GM23338 (cell line): ENCODE data around the gene PLEKHA7. TPM values are rescaled to one million over a fixed set of nuclear protein-coding genes. Genes with fewer than 3 reads are reported as not detected.

ENCODE experiments used
- ATAC-seq: fragments of 200-7000 bp; cut with Tn5 transposase; 3 replicates; pipeline ENCODE4 v1.9.1; 2020
- DNase-seq: peaks from one replicate; pipeline ENCODE4 v3.0.0-alpha.2; 2015; ENCODE audit warnings: low spot score
- H2AFZ ChIP-seq: fragments of 200-600 bp; sonication (generic); 2 replicates; pipeline ENCODE4 v1.8.0; 2016; ENCODE audit warnings: antibody characterized with exemption, mild to moderate bottlenecking, moderate library complexity
- H3F3A ChIP-seq: fragments of 200-600 bp; sonication (generic); replicated peaks from 2 replicates; pipeline ENCODE4 v1.8.0; 2017; ENCODE audit warnings: antibody characterized with exemption, mixed run types, low read depth
- H3K27ac ChIP-seq: fragments of 200-600 bp; sonication (generic); 2 replicates; pipeline ENCODE4 v1.6.1; 2016; ENCODE audit warnings: low read depth
- H3K27me3 ChIP-seq: fragments of 200-600 bp; sonication (generic); 2 replicates; pipeline ENCODE4 v1.8.0; 2016; ENCODE audit warnings: mild to moderate bottlenecking, mixed run types, moderate library complexity; ENCODE audit not compliant: insufficient read depth
- H3K36me3 ChIP-seq: fragments of 200-600 bp; sonication (generic); 2 replicates; pipeline ENCODE4 v1.8.0; 2016; ENCODE audit warnings: mild to moderate bottlenecking; ENCODE audit not compliant: insufficient read depth
- H3K4me1 ChIP-seq: fragments of 200-600 bp; sonication (generic); 2 replicates; pipeline ENCODE4 v1.8.0; 2016; ENCODE audit warnings: mild to moderate bottlenecking, moderate library complexity; ENCODE audit not compliant: insufficient read depth
- H3K4me2 ChIP-seq: fragments of 200-600 bp; sonication (generic); 2 replicates; pipeline ENCODE4 v1.7.1; 2017; ENCODE audit warnings: mixed run types
- H3K4me3 ChIP-seq: fragments of 200-600 bp; sonication (generic); 2 replicates; pipeline ENCODE4 v1.6.1; 2016; ENCODE audit warnings: mixed run types
- H3K79me2 ChIP-seq: fragments of 200-600 bp; sonication (generic); replicated peaks from 2 replicates; pipeline ENCODE4 v1.8.0; 2017; ENCODE audit warnings: mild to moderate bottlenecking; ENCODE audit not compliant: insufficient read depth
- H3K9me2 ChIP-seq: fragments of 200-600 bp; sonication (generic); 2 replicates; pipeline ENCODE4 v1.8.0; 2017; ENCODE audit not compliant: insufficient read depth
- H4K20me1 ChIP-seq: fragments of 200-600 bp; sonication (generic); replicated peaks from 2 replicates; pipeline ENCODE4 v1.8.0; 2017; ENCODE audit warnings: mild to moderate bottlenecking; ENCODE audit not compliant: insufficient read depth
- H3K27ac Mint-ChIP-seq: 2 replicates; pipeline ENCODE4 v1.8.0; 2020; ENCODE audit warnings: inconsistent platforms, mild to moderate bottlenecking, moderate library complexity, mixed read lengths
- H3K27me3 Mint-ChIP-seq: 3 replicates; pipeline ENCODE4 v1.8.0; 2022; ENCODE audit warnings: low read depth, mild to moderate bottlenecking, moderate library complexity, mixed read lengths, inconsistent platforms; ENCODE audit not compliant: insufficient read depth, poor library complexity
- H3K36me3 Mint-ChIP-seq: 3 replicates; pipeline ENCODE4 v1.8.0; 2021; ENCODE audit warnings: low read depth, mild to moderate bottlenecking, inconsistent platforms, moderate library complexity, mixed read lengths
- H3K4me1 Mint-ChIP-seq: 3 replicates; pipeline ENCODE4 v1.8.0; 2020; ENCODE audit warnings: mild to moderate bottlenecking, inconsistent platforms, mixed read lengths
- H3K4me3 Mint-ChIP-seq: 3 replicates; pipeline ENCODE4 v1.8.0; 2021; ENCODE audit warnings: moderate library complexity, mild to moderate bottlenecking, inconsistent platforms, mixed read lengths
- H3K9me3 Mint-ChIP-seq: 3 replicates; pipeline ENCODE4 v1.8.0; 2020; ENCODE audit warnings: moderate library complexity, mild to moderate bottlenecking, inconsistent platforms, mixed read lengths
- CREB1 ChIP-seq: fragments of 250-450 bp; sonication (Bioruptor Pico); IDR thresholded peaks from 2 replicates; pipeline ENCODE4 v1.5.0; 2020; ENCODE audit warnings: low read depth, mild to moderate bottlenecking, moderate library complexity
- EZH2 ChIP-seq: fragments of 200-600 bp; sonication (generic); IDR thresholded peaks from one replicate; pipeline ENCODE4 v1.8.0; 2017; ENCODE audit warnings: antibody characterized with exemption, mild to moderate bottlenecking, low read depth; ENCODE audit not compliant: unreplicated experiment
- NANOG ChIP-seq: IDR thresholded peaks from 2 replicates; pipeline ENCODE4 v1.6.1; 2016; ENCODE audit warnings: antibody characterized with exemption, borderline replicate concordance
- POLR2AphosphoS5 ChIP-seq: IDR thresholded peaks from 2 replicates; pipeline ENCODE4 v1.6.1; 2016; ENCODE audit warnings: antibody characterized with exemption, low read depth
- STAT1 ChIP-seq: IDR thresholded peaks from one replicate; pipeline ENCODE4 v1.6.1; 2016; ENCODE audit warnings: antibody characterized with exemption; ENCODE audit not compliant: unreplicated experiment
- ZNF114 ChIP-seq: fragments of 250-450 bp; sonication (Bioruptor Pico); IDR thresholded peaks from 2 replicates; pipeline ENCODE4 v1.5.0; 2020; ENCODE audit warnings: mild to moderate bottlenecking, moderate library complexity
- polyA plus RNA-seq: library from polyadenylated mRNA; unstranded; fragments of >200 nt; fragmentation: Nextera tagmentation; extraction: Ambion mirVana; gene quantifications from 2 replicates; pipeline ENCODE4 v1.2.1, GENCODE V29; 2016
- total RNA-seq: library from RNA; depleted of rRNA; stranded (reverse); fragments of >200 nt; shearing (Covaris generic); gene quantifications from 2 replicates; pipeline ENCODE4 v1.2.3, GENCODE V29; 2014
- TF ChIP-seq, protein P1 (sequence below): fragments of 250-450 bp; sonication (Bioruptor Pico); IDR thresholded peaks from 2 replicates; pipeline ENCODE4 v1.5.0; 2020; ENCODE audit warnings: mild to moderate bottlenecking, moderate library complexity
- TF ChIP-seq, protein P2 (sequence below): IDR thresholded peaks from 2 replicates; pipeline ENCODE4 v1.6.1; 2016; ENCODE audit warnings: antibody characterized with exemption

The PLEKHA7 gene
- total and polyA plus RNA-seq, 2 experiments from 2014 or later = 9.7 to 15.8 TPM

DNA sequence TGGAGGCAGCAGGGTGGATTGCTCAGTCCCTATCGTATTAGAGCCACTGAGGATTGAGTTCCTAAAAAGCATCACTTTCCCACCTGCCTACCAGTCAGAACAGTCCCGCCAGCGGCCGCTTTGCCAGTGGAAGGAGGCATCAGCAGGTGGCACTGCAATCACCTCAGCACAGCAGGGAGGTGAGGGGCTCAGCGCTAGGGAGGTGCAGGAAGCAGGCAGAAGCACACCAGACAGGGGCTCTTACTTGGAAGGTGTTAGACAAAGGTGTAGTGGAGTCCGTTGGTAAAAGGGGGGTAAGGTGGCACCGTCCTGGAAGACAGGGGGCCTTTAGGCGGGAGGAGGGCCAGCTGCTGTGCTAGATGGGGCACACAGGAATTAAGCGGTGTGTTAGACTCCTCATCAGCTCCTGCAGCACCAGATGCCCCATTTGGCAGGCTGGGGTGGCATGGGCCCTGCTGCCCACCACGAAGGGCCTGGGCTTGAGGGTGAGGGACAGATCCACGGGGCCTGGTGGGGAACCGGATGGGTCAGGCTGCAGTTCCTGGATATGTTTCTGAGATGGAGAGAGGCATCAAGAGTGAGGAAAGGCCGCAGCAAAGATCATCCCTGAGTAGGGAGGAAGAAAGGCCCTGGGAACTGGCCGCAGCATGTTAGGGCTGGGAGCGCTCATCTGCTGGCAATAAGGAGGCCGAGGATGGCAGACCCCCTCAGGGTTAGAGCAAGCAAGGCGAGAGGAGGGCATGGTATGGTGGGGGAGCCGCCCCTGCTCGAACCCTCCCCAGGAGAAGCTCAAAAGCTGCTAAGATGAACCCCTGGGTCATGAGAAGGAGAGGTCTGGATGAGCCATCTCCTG, 233.3 kb downstream of the PLEKHA7 start (continued):
- TF ChIP-seq, protein P1, sequence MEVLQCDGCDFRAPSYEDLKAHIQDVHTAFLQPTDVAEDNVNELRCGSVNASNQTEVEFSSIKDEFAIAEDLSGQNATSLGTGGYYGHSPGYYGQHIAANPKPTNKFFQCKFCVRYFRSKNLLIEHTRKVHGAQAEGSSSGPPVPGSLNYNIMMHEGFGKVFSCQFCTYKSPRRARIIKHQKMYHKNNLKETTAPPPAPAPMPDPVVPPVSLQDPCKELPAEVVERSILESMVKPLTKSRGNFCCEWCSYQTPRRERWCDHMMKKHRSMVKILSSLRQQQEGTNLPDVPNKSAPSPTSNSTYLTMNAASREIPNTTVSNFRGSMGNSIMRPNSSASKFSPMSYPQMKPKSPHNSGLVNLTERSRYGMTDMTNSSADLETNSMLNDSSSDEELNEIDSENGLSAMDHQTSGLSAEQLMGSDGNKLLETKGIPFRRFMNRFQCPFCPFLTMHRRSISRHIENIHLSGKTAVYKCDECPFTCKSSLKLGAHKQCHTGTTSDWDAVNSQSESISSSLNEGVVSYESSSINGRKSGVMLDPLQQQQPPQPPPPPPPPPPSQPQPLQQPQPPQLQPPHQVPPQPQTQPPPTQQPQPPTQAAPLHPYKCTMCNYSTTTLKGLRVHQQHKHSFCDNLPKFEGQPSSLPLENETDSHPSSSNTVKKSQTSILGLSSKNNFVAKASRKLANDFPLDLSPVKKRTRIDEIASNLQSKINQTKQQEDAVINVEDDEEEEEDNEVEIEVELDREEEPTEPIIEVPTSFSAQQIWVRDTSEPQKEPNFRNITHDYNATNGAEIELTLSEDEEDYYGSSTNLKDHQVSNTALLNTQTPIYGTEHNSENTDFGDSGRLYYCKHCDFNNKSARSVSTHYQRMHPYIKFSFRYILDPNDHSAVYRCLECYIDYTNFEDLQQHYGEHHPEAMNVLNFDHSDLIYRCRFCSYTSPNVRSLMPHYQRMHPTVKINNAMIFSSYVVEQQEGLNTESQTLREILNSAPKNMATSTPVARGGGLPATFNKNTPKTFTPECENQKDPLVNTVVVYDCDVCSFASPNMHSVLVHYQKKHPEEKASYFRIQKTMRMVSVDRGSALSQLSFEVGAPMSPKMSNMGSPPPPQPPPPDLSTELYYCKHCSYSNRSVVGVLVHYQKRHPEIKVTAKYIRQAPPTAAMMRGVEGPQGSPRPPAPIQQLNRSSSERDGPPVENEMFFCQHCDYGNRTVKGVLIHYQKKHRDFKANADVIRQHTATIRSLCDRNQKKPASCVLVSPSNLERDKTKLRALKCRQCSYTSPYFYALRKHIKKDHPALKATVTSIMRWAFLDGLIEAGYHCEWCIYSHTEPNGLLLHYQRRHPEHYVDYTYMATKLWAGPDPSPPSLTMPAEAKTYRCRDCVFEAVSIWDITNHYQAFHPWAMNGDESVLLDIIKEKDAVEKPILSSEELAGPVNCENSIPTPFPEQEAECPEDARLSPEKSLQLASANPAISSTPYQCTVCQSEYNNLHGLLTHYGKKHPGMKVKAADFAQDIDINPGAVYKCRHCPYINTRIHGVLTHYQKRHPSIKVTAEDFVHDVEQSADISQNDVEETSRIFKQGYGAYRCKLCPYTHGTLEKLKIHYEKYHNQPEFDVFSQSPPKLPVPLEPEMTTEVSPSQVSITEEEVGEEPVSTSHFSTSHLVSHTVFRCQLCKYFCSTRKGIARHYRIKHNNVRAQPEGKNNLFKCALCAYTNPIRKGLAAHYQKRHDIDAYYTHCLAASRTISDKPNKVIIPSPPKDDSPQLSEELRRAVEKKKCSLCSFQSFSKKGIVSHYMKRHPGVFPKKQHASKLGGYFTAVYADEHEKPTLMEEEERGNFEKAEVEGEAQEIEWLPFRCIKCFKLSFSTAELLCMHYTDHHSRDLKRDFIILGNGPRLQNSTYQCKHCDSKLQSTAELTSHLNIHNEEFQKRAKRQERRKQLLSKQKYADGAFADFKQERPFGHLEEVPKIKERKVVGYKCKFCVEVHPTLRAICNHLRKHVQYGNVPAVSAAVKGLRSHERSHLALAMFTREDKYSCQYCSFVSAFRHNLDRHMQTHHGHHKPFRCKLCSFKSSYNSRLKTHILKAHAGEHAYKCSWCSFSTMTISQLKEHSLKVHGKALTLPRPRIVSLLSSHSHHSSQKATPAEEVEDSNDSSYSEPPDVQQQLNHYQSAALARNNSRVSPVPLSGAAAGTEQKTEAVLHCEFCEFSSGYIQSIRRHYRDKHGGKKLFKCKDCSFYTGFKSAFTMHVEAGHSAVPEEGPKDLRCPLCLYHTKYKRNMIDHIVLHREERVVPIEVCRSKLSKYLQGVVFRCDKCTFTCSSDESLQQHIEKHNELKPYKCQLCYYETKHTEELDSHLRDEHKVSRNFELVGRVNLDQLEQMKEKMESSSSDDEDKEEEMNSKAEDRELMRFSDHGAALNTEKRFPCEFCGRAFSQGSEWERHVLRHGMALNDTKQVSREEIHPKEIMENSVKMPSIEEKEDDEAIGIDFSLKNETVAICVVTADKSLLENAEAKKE (CRISPR knock-in tag) = no peak

DNA sequence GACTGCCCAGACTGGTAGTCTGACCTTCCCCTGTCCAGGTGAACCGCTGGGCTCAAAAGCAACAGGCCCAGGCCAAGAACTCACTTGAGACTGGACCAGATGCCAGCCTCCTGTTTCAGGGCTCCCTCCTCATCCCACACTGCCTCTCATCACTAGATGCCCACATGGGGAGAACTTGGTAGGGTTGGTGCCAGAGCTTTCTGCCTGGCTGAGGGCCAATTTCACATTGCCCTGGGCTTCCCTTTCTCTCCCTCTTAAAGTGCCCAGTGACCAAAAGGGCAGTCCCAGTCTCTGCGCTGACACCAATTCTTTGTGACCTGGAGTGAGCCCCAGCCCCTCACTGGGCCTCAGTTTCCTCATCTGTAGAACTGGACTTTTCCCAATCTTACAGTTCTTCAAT, 234.1 kb downstream of the PLEKHA7 start:
- Histone ChIP-seq H3K27ac (no peak overlapping the region), H3K9me2 (no peaks in the 10 kb centered on the region), H3K27me3 (no peaks in the 10 kb centered on the region), H3K4me3 (no peak overlapping the region), H2AFZ (no peak overlapping the region), H3K4me2 (no peak overlapping the region), H3K4me1 (0 out of 2 replicates have a peak, but pooled peaks cover 4% of the 10 kb centered on the region), H3K36me3 (no peaks in the 10 kb centered on the region), H4K20me1 (no peaks in the 10 kb centered on the region), H3K79me2 (no peaks in the 10 kb centered on the region), H3F3A (no peaks in the 10 kb centered on the region)
- Mint-ChIP-seq H3K4me3 (no peak overlapping the region), H3K27ac (no peak overlapping the region), H3K36me3 (peaks cover 3% of the 10 kb centered on the region; the same call in 2 of the 3 replicates), H3K4me1 (peaks cover 24% of the 10 kb centered on the region), H3K27me3 (peaks cover 9% of the 10 kb centered on the region), H3K9me3 (no peaks in the 10 kb centered on the region)
- DNase-seq (no peak), ATAC-seq (no peak)
- TF ChIP-seq POLR2AphosphoS5 (no peak), EZH2 (no peak), ZNF114 (CRISPR knock-in tag) (no peak), NANOG (no peak), STAT1 (no peak), CREB1 (CRISPR knock-in tag) (no peak)
- TF ChIP-seq, protein P2, sequence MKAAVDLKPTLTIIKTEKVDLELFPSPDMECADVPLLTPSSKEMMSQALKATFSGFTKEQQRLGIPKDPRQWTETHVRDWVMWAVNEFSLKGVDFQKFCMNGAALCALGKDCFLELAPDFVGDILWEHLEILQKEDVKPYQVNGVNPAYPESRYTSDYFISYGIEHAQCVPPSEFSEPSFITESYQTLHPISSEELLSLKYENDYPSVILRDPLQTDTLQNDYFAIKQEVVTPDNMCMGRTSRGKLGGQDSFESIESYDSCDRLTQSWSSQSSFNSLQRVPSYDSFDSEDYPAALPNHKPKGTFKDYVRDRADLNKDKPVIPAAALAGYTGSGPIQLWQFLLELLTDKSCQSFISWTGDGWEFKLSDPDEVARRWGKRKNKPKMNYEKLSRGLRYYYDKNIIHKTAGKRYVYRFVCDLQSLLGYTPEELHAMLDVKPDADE = no peak
- TF ChIP-seq, protein P1 (CRISPR knock-in tag) = no peak
